HG03521 (cell line): ENCODE results near the gene NPDC1.
A peak's percentile ranks its signal among the peaks of the same experiment; 100 is the strongest.
"Not testable (repeated sequence)": the region's sequence is repeated elsewhere in the genome, so short reads cannot be mapped to it uniquely, and the experiment has no call there.

Experiments used
- ATAC-seq: cut with Tn5 transposase; IDR thresholded peaks from one replicate; pipeline ENCODE4 v1.9.1; 2021; ENCODE audit warnings: mild to moderate bottlenecking, moderate library complexity; ENCODE audit not compliant: unreplicated experiment

NPDC1 gene

DNA sequence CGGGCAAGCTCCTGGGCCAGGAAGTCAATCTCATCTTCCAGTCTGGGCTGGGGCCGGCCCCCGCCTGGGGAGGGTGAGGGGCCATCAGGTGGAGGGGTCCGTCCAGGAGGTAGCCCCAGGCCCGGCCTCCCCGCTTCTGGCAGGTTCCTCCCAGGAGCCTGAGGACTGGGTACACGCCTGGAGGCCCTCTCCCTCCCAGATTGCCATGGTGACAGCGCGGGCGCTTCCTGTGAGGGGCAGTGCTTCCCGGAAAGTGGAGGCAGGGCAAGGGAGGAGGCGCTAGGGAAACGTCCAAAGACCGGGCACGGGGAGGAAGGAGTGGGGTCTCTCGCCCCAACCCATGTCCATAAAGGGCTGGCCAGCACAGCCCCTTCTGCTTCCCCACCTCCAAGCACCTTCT lies 4.9 kb downstream of the NPDC1 start:
- ATAC-seq: no peak

DNA sequence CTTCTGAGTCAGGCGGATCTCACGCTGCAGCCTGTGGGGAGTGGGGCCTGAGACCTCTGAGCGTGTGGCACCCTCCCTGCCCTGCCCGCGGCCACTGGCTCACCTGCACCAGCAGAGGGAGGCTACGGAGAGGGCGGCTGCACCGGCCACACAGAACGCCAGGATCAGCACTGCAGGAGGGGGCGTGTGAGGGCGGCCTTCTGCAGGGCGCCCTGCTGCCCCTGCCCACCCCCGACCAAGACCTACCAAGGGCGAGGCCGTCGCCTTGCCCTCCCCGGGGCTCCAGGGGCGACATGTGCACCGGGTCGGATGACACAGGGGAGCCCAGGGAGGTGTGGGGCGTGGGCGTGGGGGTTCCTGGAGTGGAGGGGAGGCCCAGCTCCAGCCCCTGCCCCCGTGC lies 5.4 kb downstream of the NPDC1 start:
- no peak for ATAC-seq

DNA sequence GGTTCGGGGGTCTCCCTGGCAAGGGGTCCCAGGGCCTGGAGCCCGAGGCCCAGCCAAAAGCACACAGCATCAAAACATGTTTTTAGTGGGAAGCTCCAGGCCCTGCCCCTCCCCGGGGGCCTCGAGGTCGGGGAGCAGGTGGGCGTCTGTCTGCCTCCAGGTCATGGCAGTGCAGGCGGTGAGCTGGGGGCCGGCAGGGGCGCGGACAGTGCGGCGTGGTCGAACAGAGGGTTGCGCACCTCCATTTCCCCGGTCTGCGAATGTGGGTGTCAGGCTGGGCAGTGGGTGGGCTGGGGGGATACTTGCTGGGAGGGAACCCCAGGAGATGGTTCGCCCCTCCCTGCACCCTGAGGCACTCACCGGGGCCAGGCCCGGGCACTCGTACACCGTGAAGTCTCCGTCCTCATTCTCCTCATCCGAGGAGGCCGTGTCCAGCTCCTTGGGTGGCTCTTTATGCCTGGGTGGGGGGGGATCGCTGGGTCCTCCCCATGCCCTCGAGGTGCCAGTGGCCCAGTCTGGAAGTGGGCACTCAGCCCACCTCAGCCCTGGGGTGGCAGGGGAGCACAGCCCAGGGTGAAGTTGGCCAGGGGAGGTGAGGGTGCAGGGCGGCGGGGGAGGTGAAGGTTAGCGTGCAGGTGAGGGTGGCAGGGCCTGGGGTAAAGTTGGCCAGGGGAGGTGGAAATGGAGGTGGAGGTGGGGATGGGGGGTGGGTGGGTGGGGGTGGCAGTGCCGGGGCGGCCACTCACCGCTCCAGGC lies 6.2 kb downstream of the NPDC1 start:
- no peak for ATAC-seq

DNA sequence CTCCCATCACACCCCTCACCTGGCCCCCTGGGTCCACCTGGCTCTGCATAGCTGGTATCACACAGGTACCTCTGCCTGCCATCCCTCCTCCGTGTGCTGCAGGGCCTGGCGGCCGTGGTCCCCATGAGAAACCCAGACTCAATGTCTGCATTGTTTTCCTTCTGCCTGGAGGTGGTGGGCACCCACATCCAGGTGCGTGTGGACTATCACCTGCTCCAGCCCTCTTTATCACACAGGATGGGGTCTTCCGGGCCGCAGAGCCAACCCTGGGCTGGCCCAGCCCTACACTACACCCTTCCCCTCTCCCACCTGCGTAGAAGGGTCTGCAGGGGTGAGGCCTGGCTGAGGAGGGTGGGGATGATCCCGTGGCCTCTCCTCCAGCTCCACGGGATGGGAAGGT lies 7.1 kb downstream of the NPDC1 start:
- no peak for ATAC-seq

DNA sequence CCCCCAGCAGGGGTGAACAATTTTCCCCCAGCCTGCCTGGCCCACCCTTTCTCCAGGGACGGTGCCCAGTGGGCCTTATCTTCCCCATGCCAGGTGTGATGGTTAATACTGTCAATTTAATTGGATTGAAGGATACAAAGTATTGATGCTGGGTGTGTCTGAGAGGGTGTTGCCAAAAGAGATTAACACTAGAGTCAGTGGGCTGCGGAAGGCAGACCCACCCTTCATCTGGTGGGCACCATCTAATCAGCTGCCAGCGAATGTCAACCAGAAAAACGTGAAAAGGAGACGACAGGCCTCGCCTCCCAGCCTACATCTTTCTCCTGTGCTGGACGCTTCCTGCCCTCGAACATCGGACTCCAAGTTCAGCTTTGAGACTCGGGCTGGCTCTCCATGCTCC lies 8.5 kb downstream of the NPDC1 start:
- no peak for ATAC-seq

DNA sequence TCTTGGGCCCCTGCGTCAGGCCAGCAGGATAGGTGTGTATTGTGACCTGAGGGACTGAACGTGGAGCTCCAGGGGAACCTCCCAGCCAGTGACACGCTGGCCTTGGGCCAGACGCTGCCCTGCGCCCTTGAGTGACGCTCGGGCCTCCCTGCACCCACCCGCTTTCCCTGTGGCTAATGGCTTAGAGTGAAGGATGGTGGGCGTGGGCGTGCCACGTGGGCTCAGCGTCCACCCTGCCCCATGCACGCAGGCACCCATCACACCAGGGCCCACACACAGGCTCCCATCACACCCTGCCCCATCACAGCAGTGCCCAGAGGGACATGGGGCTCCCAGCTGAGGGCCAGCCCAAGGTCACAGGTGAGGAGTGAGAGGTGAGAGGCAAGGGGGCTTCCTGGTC lies 8.9 kb downstream of the NPDC1 start:
- ATAC-seq: no peak

DNA sequence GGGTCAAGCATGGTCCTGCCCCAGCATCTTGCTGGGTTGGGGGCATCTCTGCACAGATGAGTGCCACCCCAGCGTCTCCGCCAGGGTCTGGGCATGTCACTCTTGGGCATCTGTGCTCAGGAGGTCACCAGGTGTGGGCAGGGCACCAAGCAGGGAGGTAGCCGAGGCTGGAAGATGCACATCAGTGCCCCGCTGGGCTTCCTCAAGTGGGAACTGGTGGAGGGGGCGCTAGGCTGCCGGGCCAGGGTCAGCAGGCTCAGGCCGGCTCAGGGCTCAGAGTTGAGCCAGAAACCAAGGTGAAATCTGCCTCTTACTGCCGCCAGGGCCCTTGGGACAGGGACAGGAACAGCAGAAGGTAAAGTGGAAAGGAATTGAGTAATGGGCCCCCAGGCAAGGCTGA lies 10.0 kb downstream of the NPDC1 start:
- ATAC-seq: no peak

DNA sequence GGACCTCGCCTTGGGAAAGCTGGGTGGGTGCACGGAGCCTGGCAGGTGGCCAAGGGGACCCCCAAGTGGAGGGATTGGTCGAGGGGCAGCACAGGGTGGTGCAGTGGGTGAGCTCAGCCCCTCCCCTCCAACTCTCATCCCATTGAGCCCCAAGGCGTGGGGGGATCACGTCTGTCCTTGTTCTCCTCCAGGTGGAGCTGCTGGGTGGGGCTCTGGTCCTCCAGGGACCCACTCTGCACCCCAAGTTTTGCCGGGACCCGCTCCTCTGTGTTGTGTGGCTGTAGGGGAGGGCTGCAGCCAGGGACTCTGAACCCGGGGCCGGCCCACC lies 10.5 kb downstream of the NPDC1 start:
- no peak for ATAC-seq

DNA sequence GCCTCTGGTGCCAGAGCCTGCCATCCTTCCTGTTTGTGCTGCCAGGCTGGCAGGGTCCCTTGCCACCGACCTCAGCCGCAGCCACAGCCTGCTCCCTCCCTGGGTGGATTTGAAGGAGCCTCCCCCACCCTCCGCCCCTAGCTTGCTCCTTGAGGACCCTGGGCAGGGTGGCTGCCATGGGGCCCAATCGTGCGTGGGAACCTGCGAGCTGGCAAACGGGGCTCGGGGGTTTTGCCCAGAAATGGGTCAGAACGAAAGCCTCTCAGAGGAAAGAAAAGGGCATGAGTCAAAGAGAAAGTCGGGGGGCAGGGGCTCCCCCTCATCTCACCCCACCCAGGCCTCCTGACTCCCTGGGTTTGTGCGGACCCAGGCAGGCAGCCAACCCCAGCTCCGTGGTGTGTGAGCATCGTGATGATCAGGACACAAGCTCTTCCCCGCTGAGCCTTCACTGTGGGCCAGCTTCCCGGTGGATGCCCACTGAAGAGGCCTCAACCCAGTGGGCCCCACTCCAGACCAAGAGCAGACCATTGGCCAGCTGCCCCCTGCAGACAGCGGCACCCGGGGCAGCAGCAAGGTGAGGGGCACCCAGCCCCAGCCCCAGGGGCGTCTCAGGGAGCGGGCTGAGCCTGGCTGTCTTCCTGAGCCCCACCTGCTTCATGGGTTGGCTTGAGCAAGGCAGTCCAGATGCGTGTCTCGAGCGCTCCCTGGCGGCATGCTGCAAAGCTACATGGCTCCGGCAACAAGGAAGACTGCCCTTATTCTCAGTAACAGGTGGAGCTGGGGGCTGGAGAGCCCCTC lies 11.1 kb downstream of the NPDC1 start:
- no peak for ATAC-seq

DNA sequence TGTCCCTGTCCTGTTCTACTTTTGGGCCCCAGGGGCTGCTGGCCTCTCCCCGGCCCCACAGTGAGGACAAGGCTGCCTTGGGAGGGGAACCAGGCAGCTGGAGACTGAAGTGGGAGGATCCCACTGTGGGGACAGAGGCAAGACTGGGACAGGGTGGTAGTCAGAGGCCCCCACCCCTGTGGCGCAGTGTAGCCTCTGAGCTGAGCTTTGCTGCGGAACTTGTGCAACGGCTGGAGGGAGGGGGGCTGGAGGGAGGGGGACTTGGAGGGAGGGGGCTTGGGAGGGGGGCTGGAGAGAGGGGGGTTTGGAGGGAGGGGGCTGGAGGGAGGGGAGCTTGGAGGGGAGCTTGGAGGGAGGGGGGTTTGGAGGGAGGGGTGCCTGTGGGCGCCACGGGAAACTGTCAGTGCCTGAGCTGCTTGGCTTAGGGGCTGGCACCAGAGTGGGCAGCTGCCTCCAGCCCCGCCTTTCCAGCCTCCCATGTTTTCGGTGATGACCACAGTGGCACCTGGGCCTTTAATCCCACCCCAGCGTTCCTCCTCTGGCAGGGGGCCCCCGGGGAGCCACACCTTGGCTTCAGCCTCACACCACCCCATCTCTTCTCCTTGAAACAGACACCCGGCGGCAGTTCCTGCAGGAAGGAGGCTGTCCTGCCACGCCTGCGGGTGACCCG lies 11.8 kb downstream of the NPDC1 start:
- no peak for ATAC-seq

DNA sequence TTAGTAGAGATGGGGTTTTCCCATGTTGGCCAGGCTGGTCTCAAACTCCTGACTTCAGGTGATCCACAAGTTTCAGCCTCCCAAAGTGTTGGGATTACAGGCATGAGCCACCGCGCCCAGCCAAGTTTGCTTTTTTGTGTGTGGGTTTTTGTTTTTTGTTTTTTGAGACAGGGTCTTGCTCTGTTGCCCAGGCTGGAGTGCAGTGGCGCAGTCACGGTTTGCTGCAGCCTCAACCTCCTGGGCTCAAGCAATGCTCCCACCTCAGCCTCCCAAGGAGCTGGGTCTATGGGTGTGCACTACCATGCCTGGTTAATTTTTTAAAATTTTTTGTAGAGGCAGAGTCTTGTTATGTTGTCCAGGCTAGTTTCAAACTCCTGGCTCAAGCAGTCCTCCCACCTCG lies 12.5 kb downstream of the NPDC1 start:
- not testable (repeated sequence) for ATAC-seq

DNA sequence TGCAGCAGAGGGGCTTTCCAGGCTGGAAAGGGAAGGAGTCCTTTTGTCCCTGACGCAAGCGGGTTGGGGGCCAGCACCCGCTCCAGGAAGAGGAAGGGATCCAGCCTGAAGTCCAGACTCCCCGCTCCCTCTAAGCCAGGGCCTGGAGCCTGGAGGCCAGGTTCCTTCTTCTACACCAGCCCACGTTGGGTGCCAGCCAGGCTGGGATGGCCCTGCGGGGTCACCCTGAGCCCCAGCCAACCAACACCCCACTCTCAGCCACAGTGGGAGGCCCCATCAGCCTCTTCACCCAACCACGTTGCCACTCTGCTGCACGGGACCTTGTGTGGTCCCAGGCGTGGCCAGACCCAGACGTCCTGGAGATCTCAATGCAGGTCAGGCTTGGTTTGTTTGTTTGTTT lies 13.1 kb downstream of the NPDC1 start:
- no peak for ATAC-seq

DNA sequence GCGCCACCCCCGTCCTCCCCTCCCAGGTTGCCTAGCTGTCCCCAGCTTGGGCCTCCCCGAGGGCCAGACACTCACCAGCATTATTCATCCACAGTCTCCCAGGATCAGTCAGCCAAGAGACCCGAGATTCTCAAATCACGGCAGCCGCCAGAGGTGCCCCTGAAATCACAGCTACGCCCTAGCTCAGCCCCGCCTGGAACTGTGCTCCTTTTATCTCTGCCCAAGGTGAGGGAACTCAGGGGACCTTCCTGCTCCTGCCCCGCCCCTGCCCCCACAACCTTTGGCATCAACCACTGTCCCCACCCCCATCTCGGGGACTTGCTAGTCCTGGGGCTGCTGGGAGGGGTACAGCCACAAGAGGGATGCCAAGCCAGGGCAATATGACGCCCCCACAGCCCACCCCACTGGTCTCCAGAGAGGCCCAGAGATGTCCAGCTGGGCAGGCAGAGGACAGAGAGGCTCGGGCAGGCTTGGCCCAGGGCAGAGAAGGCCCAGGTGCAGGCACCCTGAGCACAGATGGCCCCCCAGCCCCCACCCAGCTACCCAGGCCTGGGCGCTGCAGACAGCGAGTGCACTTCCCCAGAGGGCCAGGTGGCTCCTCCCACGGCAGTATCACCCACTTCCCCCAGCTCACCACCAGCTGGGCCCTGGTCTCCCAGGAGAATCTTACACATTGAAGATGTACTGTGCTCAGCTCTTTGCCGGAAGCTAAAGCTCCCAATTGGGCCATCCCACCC lies 13.9 kb downstream of the NPDC1 start, which contains the start of gene FUT7:
Gene FUT7 (minus strand): TSS at position 185 of the 737 bp plus-strand sequence. CDS start 97 bp downstream, at position 88.
- no peak for ATAC-seq

DNA sequence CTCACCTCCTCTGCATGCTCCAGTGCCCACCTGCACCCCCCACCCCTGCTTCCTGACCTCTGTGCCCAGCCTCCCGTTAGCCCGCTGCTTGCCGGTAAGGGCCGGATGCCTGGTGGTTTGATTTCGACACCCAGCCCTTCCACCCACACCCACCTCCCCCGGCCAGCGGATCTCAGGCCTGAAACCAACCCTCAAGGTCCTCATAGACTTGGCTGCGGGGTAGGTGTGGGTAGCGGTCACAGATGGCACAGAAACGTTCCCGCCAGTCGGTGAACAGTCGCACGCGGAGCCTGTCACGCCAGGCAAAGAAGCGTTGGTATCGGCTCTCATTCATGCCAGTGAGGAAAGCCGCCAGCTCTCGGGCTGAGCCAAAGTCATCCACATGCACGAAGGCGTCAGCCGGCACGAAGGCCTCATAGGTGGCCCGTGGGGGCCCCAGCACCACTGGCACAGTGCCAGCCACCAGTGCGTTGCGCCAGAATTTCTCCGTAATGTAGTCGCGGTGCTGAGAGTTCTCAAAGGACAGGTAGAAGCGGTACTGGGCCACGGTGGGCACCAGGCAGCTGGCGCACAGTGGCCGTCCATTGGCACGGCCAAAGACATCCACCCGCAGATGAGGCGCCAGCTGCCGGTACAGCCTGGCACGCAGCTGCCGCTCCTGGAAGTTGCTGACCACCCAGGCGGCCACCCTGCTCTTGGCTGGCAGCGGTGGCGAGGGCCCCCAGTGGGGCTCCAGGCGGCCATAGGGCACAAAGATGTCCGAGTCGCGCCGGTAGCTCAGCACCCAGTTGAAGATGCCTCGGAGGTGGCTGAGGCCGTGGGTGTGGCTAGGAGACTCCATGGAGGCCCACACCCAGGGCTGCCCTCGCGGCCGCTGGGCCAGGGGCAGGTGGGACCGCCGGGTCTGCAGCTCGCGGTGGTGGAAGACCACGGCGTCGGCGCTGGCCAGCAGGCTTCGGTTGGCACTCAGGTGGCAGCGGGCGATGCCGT lies 15.1 kb downstream of the NPDC1 start:
- ATAC-seq: no peak

DNA sequence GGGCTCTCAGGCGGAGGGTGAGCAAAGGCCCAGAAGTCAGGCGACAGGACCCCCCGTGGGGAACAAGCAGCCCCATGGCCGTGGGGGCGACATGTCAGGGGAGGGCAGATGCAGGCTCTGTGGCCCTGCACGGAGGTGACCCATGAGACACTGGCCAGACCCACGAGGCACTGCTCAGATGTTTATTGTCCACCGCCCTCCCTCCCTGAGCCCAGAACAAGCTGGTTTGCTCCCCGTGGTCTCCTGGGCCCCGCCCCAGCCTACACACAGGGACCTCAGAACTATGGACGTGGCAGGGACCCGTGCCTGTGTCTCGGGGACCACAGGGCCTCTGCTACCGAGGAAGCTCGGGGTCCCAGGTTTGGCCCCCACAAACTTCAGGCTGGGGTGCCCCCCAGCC lies 16.0 kb downstream of the NPDC1 start:
- ATAC-seq: no peak

DNA sequence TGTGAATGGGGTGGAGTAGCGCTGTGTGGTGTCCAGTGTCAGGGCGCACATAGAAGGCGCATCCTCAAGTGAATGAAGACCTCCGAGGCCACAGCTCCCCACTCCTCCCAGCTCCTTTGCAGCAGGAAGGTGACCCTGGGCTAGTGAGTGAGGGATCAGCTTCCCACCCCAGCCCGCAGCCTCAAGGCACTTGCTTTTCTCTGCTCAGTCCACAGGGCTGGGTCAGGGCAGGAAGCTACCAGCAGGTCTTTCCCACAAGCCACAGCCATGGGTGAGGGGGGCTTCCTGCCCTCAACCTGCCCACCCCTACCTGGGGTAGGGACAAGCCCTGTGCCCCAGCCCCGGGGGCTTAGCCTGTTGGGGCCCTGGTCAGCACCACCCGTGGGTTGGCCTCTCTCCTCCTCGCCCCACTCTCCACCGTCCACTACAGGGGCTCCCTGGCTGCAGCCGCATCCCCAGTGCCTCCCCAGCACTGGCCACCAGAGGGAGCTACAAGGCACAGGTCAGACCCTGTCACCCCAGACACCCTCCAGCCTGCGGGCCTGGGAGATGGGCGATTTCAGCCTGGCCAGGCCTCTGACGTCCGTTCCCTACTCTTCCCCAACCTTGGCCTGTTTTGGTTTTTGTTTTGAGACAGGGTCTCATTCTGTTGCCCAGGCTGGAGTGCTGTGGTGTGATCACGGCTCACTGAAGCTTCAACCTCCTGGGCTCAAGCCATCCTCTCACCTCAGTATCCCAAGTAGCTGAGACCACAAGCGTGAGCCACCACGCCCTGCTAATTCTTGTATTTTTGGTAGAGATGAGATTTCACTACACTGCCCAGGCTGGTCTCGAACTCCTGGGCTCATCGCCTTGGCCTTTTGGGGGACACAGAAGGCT lies 16.7 kb downstream of the NPDC1 start:
- ATAC-seq: no peak

DNA sequence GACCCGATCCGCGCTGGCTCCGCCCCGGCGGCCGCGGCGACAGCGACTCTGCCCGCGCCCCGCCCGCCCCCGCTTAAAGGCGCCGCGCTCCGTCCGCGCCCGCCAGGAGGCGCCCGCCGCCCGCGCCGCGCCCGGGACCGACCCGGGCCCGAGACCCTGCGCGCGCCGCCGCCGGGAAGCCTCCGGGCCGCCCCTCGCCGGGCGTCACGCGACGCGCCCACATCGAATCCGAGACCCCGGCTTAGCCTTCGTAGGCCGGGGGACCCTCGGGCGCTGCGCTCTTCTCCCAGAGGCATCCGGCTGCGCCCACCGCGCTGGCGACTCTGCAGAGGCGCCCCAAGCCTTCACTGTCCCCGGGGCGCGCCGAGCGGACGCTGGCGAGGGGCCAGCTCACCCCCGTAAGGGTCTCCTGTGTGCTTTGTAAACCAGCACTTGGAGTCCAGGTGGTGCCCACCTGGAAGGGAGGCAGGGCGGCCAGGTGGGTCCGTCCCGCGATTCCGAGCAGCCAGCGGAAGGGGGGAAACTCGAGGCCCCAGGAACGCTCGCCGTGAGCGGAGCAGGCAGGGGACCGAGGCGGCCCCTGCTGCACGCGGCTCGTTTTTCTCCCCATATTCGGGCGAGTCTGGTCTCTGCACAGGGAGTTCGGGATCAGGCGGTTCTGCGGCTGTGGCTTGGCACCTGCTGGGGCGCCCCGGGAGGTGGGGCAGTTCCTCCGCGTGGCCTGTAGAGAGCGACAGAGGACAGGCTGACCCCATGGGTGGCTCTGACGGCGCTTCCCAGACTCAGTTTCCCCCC lies 17.5 kb downstream of the NPDC1 start:
- peak; percentile 48 for ATAC-seq
